Brain microvascular endothelial cell (primary cell): ENCODE data around the gene RASL12.
A peak's percentile ranks its signal among the peaks of the same experiment; 100 is the strongest.
"Not testable (repeated sequence)": the region's sequence is repeated elsewhere in the genome, so short reads cannot be mapped to it uniquely, and the experiment has no call there.

Experiments used
- DNase-seq: peaks from one replicate; pipeline ENCODE4 v3.0.0-alpha.2; 2020
- H3K27ac ChIP-seq: fragments of 250-450 bp; sonication (Bioruptor Pico); 2 replicates; pipeline ENCODE4 v1.5.1; 2020; ENCODE audit warnings: mild to moderate bottlenecking, moderate library complexity
- H3K27me3 ChIP-seq: fragments of 250-450 bp; sonication (Bioruptor Pico); replicated peaks from 2 replicates; pipeline ENCODE4 v1.5.1; 2020; ENCODE audit warnings: mild to moderate bottlenecking
- H3K36me3 ChIP-seq: fragments of 250-450 bp; sonication (Bioruptor Pico); replicated peaks from 2 replicates; pipeline ENCODE4 v1.5.1; 2020; ENCODE audit warnings: mild to moderate bottlenecking
- H3K4me3 ChIP-seq: 2 replicates; pipeline ENCODE4 v1.5.1; 2011; ENCODE audit warnings: low read depth, mild to moderate bottlenecking, control low read depth, low read length, moderate library complexity
- CTCF ChIP-seq: IDR thresholded peaks from 2 replicates; pipeline ENCODE4 v1.5.1; 2011; ENCODE audit warnings: low read depth, mild to moderate bottlenecking, moderate library complexity, low read length, control low read depth, inconsistent platforms; ENCODE audit errors: missing control alignments
- in situ Hi-C: cut with HindIII; loops from 2 replicates; pipeline ENCODE4 v1.10.0; 2017; ENCODE audit warnings: low sequenced_read_pairs, low pct_ligation_motif_present

Gene RASL12

GRCh38 chr15:65081270-65081669, 13.5 kb upstream of the RASL12 start:
- DNase-seq: no peak
- H3K36me3 ChIP-seq: no peaks in the 10 kb centered on the region
- no peak overlapping the region for H3K27ac ChIP-seq
- H3K27me3 ChIP-seq: peaks cover 5% of the 10 kb centered on the region
- no peak for TF ChIP-seq CTCF
- H3K4me3 ChIP-seq: no peak overlapping the region
- in situ Hi-C loops: no loop called here

- in situ Hi-C loops: no loop called here
- no peaks in the 10 kb centered on the region for H3K36me3 ChIP-seq
- TF ChIP-seq CTCF: no peak
- DNase-seq: no peak
- H3K27ac ChIP-seq: no peak overlapping the region
- peaks cover 5% of the 10 kb centered on the region for H3K27me3 ChIP-seq
- no peak overlapping the region for H3K4me3 ChIP-seq
Measured at GRCh38 chr15:65079580-65079979, 11.8 kb upstream of the RASL12 start.

- no peak overlapping the region for H3K4me3 ChIP-seq
- H3K27me3 ChIP-seq: peaks cover 5% of the 10 kb centered on the region
- in situ Hi-C loops: no loop called here
- TF ChIP-seq CTCF: peak; percentile 77
- peak; percentile 12 for DNase-seq
- no peaks in the 10 kb centered on the region for H3K36me3 ChIP-seq
- H3K27ac ChIP-seq: no peak overlapping the region
Measured at GRCh38 chr15:65077981-65078352, 10.2 kb upstream of the RASL12 start.

- Histone ChIP-seq H3K4me3 (no peak overlapping the region), H3K27ac (no peak overlapping the region), H3K36me3 (no peaks in the 10 kb centered on the region), H3K27me3 (peaks cover 5% of the 10 kb centered on the region)
- DNase-seq: no peak
- no peak for TF ChIP-seq CTCF
- in situ Hi-C loops: no loop called here
Measured at GRCh38 chr15:65077291-65077980, 9.6 kb upstream of the RASL12 start.

- Histone ChIP-seq H3K27me3 (peaks cover 5% of the 10 kb centered on the region), H3K4me3 (no peak within 1 kb of the TSS), H3K27ac (no peak within 1 kb of the TSS), H3K36me3 (no peaks in the 10 kb centered on the region)
- no peak for TF ChIP-seq CTCF
- in situ Hi-C loops: no loop called here
- DNase-seq: no peak
Measured at GRCh38 chr15:65076486-65077290, 8.9 kb upstream of the RASL12 start, which contains the start of gene KBTBD13. Gene KBTBD13 (plus strand): TSS chr15:65076746. CDS start chr15:65076816, 70 bp downstream.

- in situ Hi-C loops, H3K4me3 ChIP-seq, DNase-seq, H3K36me3 ChIP-seq, H3K27me3 ChIP-seq, H3K27ac ChIP-seq: not testable (repeated sequence)
Measured at GRCh38 chr15:65075607-65076395, 8.0 kb upstream of the RASL12 start.

- H3K27ac ChIP-seq, H3K36me3 ChIP-seq, H3K4me3 ChIP-seq, DNase-seq, H3K27me3 ChIP-seq, in situ Hi-C loops: not testable (repeated sequence)
Measured at GRCh38 chr15:65074946-65075345, 7.2 kb upstream of the RASL12 start.
